B cell (primary cell): ENCODE measurements around the gene NBL1.

Experiments used
- CTCF ChIP-seq: fragments of 200-600 bp; IDR thresholded peaks from one replicate; pipeline ENCODE4 v1.8.0; 2022; ENCODE audit warnings: antibody characterized with exemption, mild to moderate bottlenecking
- EZH2 ChIP-seq: IDR thresholded peaks from 2 replicates; pipeline ENCODE4 v1.6.1; 2012; ENCODE audit warnings: borderline replicate concordance, low read depth, mild to moderate bottlenecking, moderate library complexity, low read length; ENCODE audit not compliant: insufficient read depth, poor library complexity, severe bottlenecking

- no peak for TF ChIP-seq CTCF
- no peak for TF ChIP-seq EZH2
Measured at GRCh38 chr1:19640363-19641316, 3.5 kb upstream of the NBL1 start.
